Sigmoid colon (tissue), 7 donors: ENCODE results near the gene CHRND. TPM values are rescaled to one million over a fixed set of nuclear protein-coding genes. Genes with fewer than 3 reads are reported as not detected.

Source experiments
- DNase-seq: peaks from one replicate; pipeline ENCODE4 v3.0.0-alpha.2; 2019
- H3K27ac ChIP-seq, 4 donors: fragments of 200-600 bp; sonication (generic); one replicate each; pipeline ENCODE4 v1.5.1; 2016 to 2019; ENCODE audit warnings: mild to moderate bottlenecking in 1 of 4
- H3K27me3 ChIP-seq, 3 donors: fragments of 200-600 bp; sonication (generic); one replicate each; pipeline ENCODE4 v1.5.1; 2019; ENCODE audit warnings: mild to moderate bottlenecking in 1 of 3
- H3K36me3 ChIP-seq, 4 donors: fragments of 200-600 bp; sonication (generic); one replicate each; pipeline ENCODE4 v1.5.1; 2016 to 2019
- H3K4me1 ChIP-seq, 4 donors: fragments of 200-600 bp; sonication (generic); one replicate each; pipeline ENCODE4 v1.5.1; 2017 to 2019
- H3K4me3 ChIP-seq, 4 donors: fragments of 200-600 bp; sonication (generic); one replicate each; pipeline ENCODE4 v1.5.1; 2017 to 2019; ENCODE audit warnings: mild to moderate bottlenecking in 2 of 4, moderate library complexity in 1 of 4
- H3K9me3 ChIP-seq, 4 donors: fragments of 200-600 bp in 3 of 4; sonication (generic) in 3 of 4; one replicate each; pipeline versions ENCODE4 v1.5.1 to v1.6.1; 2013 to 2019
- CTCF ChIP-seq, 4 experiments: fragments of 450-650 bp in 3 of 4; fragments of 200-600 bp in 1 of 4; IDR thresholded peaks; one replicate each; pipeline ENCODE4 v1.5.1; 2016 to 2019; ENCODE audit warnings: antibody characterized with exemption in 4 of 4, mild to moderate bottlenecking in 3 of 4, moderate library complexity in 2 of 4
- EP300 ChIP-seq, 4 donors: sonication (generic); formaldehyde crosslinking; IDR thresholded peaks; one replicate each; pipeline ENCODE4 v1.6.1; 2017; ENCODE audit warnings: antibody characterized with exemption in 4 of 4
- POLR2A ChIP-seq, 2 donors: fragments of 450-650 bp; IDR thresholded peaks; one replicate each; pipeline ENCODE4 v1.6.1; 2016; ENCODE audit warnings: antibody characterized with exemption in 2 of 2, mild to moderate bottlenecking in 2 of 2, moderate library complexity in 2 of 2
- POLR2AphosphoS5 ChIP-seq, 4 donors: sonication (generic); formaldehyde crosslinking; IDR thresholded peaks; one replicate each; pipeline ENCODE4 v1.6.1; 2017; ENCODE audit warnings: antibody characterized with exemption in 4 of 4
- WGBS, 2 donors: extraction: QIAGEN DNeasy Blood & Tissue Kit; methylation state at CpG; one replicate each; pipeline ENCODE4 v1.1.7; 2013; 5-methylcytosine and 5-hydroxymethylcytosine counted together
- intact Hi-C: fragments of 100-400 bp; cut with DNase I; formaldehyde crosslinking; loops from one replicate; pipeline ENCODE4 v1.15.1; 2023
- polyA plus RNA-seq, 3 donors: library from polyadenylated mRNA; stranded (reverse); fragments of 200-250 nt; gene quantifications; one replicate each; pipeline ENCODE4 v1.2.3, GENCODE V29; 2013
- total RNA-seq, 4 donors: library from RNA; depleted of rRNA; stranded (reverse); fragments of >200 nt; gene quantifications; one replicate each; pipeline ENCODE4 v1.1.0, GENCODE V29; 2016
- donor health status: healthy with polysubstance abuse.
- donor health status: Bipolar disorder and iron deficiency.
- donor health status: healthy.

CHRND gene
- total and polyA plus RNA-seq, 7 donors: not detected

GRCh38 chr2:232541195-232541960, 15.4 kb downstream of the CHRND start:
- H3K27ac ChIP-seq: no peak overlapping the region
- H3K36me3 ChIP-seq: no peaks in the 10 kb centered on the region
- H3K27me3 ChIP-seq: peaks cover 3 to 44% (median 30%) of the 10 kb centered on the region in 3 donors
- intact Hi-C loops: no loop called here
- WGBS, 2 donors: 61 to 66% methylated on average over 19 of the region's 19 CpGs
- no peak overlapping the region for H3K4me3 ChIP-seq
- peak; percentile 34 for DNase-seq
- H3K4me1 ChIP-seq: no peaks in the 10 kb centered on the region
- no peak for TF ChIP-seq CTCF (IDR thresholded peaks at IDR 0.05)
- no peak for TF ChIP-seq POLR2A (IDR thresholded peaks at IDR 0.05)
- TF ChIP-seq EP300 (IDR thresholded peaks at IDR 0.05): no peak
- no peak for TF ChIP-seq POLR2AphosphoS5 (IDR thresholded peaks at IDR 0.05)
- peaks cover 0 to 2% (median 0%) of the 10 kb centered on the region in 4 donors for H3K9me3 ChIP-seq

GRCh38 chr2:232541961-232542714, 16.2 kb downstream of the CHRND start:
- TF ChIP-seq EP300 (IDR thresholded peaks at IDR 0.05): no peak
- peaks cover 3 to 36% (median 25%) of the 10 kb centered on the region in 3 donors for H3K27me3 ChIP-seq
- H3K36me3 ChIP-seq: no peaks in the 10 kb centered on the region
- no peaks in the 10 kb centered on the region for H3K4me1 ChIP-seq
- H3K4me3 ChIP-seq: no peak overlapping the region
- H3K27ac ChIP-seq: no peak overlapping the region
- peak; percentile 50 for DNase-seq
- 53 to 68% methylated on average over 9 of the region's 9 CpGs for WGBS, 2 donors
- H3K9me3 ChIP-seq: no peaks in the 10 kb centered on the region
- intact Hi-C loops: no loop called here

GRCh38 chr2:232542715-232543467, 16.9 kb downstream of the CHRND start:
- Histone ChIP-seq H3K27ac (no peak overlapping the region), H3K4me3 (no peak overlapping the region), H3K36me3 (no peaks in the 10 kb centered on the region), H3K27me3 (peaks cover 3 to 29% (median 17%) of the 10 kb centered on the region in 3 donors), H3K9me3 (no peaks in the 10 kb centered on the region), H3K4me1 (no peaks in the 10 kb centered on the region)
- no peak for TF ChIP-seq EP300 (IDR thresholded peaks at IDR 0.05)
- no peak for TF ChIP-seq POLR2A (IDR thresholded peaks at IDR 0.05)
- TF ChIP-seq POLR2AphosphoS5 (IDR thresholded peaks at IDR 0.05): no peak
- TF ChIP-seq CTCF (IDR thresholded peaks at IDR 0.05): no peak
- peak; percentile 53 for DNase-seq
- WGBS, 2 donors: 91 to 92% methylated on average over 20 of the region's 20 CpGs
- intact Hi-C loops: no loop called here

- no peak overlapping the region for H3K4me3 ChIP-seq
- H3K9me3 ChIP-seq: no peaks in the 10 kb centered on the region
- intact Hi-C loops: no loop called here
- WGBS, 2 donors: 85 to 96% methylated on average over 14 of the region's 14 CpGs
- peaks cover 3 to 23% (median 17%) of the 10 kb centered on the region in 3 donors for H3K27me3 ChIP-seq
- H3K36me3 ChIP-seq: no peaks in the 10 kb centered on the region
- H3K4me1 ChIP-seq: no peaks in the 10 kb centered on the region
- DNase-seq: peak; percentile 29
- TF ChIP-seq EP300 (IDR thresholded peaks at IDR 0.05) (no peak), CTCF (IDR thresholded peaks at IDR 0.05) (no peak), POLR2A (IDR thresholded peaks at IDR 0.05) (no peak), POLR2AphosphoS5 (IDR thresholded peaks at IDR 0.05) (no peak)
- no peak overlapping the region for H3K27ac ChIP-seq
Measured at GRCh38 chr2:232543491-232543890, 17.5 kb downstream of the CHRND start.
